Transverse colon (tissue), 4 donors: ENCODE data around the gene PAX5. TPM values are rescaled to one million over a fixed set of nuclear protein-coding genes. Genes with fewer than 3 reads are reported as not detected.

Experiments used
- DNase-seq: peaks from one replicate; pipeline ENCODE4 v3.0.0-alpha.2; 2019
- H3K27ac ChIP-seq, 4 donors: fragments of 200-600 bp; sonication (generic); 2 replicates each; pipeline ENCODE4 v1.5.1; 2016 to 2018; ENCODE audit warnings: inconsistent platforms in 4 of 4
- H3K27me3 ChIP-seq: fragments of 200-600 bp; sonication (generic); 2 replicates; pipeline ENCODE4 v1.5.1; 2017; ENCODE audit warnings: inconsistent platforms
- H3K36me3 ChIP-seq, 4 donors: fragments of 200-600 bp; sonication (generic); 2 replicates each; pipeline ENCODE4 v1.5.1; 2017 to 2019; ENCODE audit warnings: inconsistent platforms in 4 of 4
- H3K4me1 ChIP-seq, 4 donors: fragments of 200-600 bp; sonication (generic); 2 replicates each; pipeline ENCODE4 v1.5.1; 2017 to 2020; ENCODE audit warnings: inconsistent platforms in 4 of 4
- H3K4me3 ChIP-seq, 4 donors: fragments of 200-600 bp; sonication (generic); 1 replicate in 1 of 4; 2 replicates in 3 of 4; pipeline versions ENCODE4 v1.5.1 to v1.6.1; 2017 to 2019; ENCODE audit warnings: inconsistent platforms in 4 of 4
- H3K9me3 ChIP-seq, 2 donors: fragments of 200-600 bp; sonication (generic); 2 replicates each; pipeline ENCODE4 v1.5.1; 2017 to 2019; ENCODE audit warnings: inconsistent platforms in 2 of 2
- CTCF ChIP-seq, 5 experiments: fragments of 200-600 bp in 3 of 5; fragments of 450-650 bp in 2 of 5; sonication (generic) in 3 of 5; IDR thresholded peaks; 1 replicate in 2 of 5; 2 replicates in 3 of 5; pipeline ENCODE4 v1.5.1; 2016 to 2017; ENCODE audit warnings: antibody characterized with exemption in 5 of 5, inconsistent platforms in 3 of 5, mild to moderate bottlenecking in 2 of 5, moderate library complexity in 1 of 5
- EP300 ChIP-seq: sonication (generic); formaldehyde crosslinking; IDR thresholded peaks from one replicate; pipeline ENCODE4 v1.6.1; 2017; ENCODE audit warnings: antibody characterized with exemption, low read depth
- POLR2A ChIP-seq: fragments of 450-650 bp; IDR thresholded peaks from one replicate; pipeline ENCODE4 v1.6.1; 2016; ENCODE audit warnings: antibody characterized with exemption, mild to moderate bottlenecking, moderate library complexity
- POLR2AphosphoS5 ChIP-seq, 3 donors: sonication (generic); formaldehyde crosslinking; IDR thresholded peaks; one replicate each; pipeline ENCODE4 v1.6.1; 2016; ENCODE audit warnings: antibody characterized with exemption in 3 of 3
- WGBS, 2 donors: methylation state at CpG; one replicate each; pipeline ENCODE4 v1.1.5; 2018; ENCODE audit warnings: low coverage in 1 of 2; 5-methylcytosine and 5-hydroxymethylcytosine counted together
- in situ Hi-C, 4 donors: fragments of 200-750 bp; cut with MboI; loops; one replicate each; pipeline versions ENCODE4 v1.15.0 to v1.15.1; 2017; ENCODE audit warnings: low sequenced_read_pairs in 3 of 4, low pct_ligation_motif_present in 1 of 4, low pct_unique_long_range_greater_than_20kb in 1 of 4
- intact Hi-C: fragments of 100-400 bp; cut with DNase I; formaldehyde crosslinking; loops from one replicate; pipeline ENCODE4 v1.15.1; 2023; ENCODE audit warnings: low total_unique reads
- total RNA-seq, 4 donors: library from RNA; depleted of rRNA; stranded (reverse); fragments of >200 nt; gene quantifications; one replicate each; pipeline ENCODE4 v1.1.0, GENCODE V29; 2016

PAX5 gene
- total RNA-seq, 4 donors from 2014 or later, result 2.4 to 3.7 TPM; not detected in 2

DNA sequence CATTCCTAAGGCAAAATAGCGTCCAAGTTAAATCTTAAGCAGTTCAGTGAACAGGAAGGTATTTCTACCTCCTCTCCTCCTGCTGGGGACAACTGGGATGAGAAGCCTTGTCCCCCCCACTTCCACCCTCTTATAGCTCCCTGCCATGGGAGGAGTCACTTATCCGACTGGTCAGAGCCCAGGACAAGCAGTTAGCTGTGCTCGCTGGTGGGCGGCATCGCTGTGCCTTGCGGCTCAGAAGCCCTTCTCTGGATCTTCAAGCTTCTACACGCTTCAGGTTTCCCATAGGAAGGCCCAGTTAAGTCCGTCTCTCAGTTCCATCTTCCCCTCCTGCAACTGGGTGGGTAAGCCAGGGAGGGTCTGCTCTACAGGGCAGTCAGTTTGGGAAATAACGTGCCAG, 77.2 kb downstream of the PAX5 start:
- in situ Hi-C loops, result no loop called here
- 73 to 76% methylated on average over 9 of the region's 9 CpGs for whole genome bisulfite sequencing, 2 donors

GRCh38 chr9:36950389-36950788, 83.7 kb downstream of the PAX5 start:
- WGBS, 2 donors, result 78% methylated on average over 4 of the region's 4 CpGs; no CpG with 5 or more reads in 1 of the 2 donors
- in situ Hi-C loops, result no loop called here
- H3K36me3 ChIP-seq, result no peaks in the 10 kb centered on the region
- TF ChIP-seq POLR2AphosphoS5 (IDR thresholded peaks at IDR 0.05) (no peak), EP300 (no peak), CTCF (IDR thresholded peaks at IDR 0.05) (no peak), POLR2A (no peak)
- H3K4me3 ChIP-seq, result no peak overlapping the region
- intact Hi-C loops, result no loop called here
- peaks cover 45% of the 10 kb centered on the region for H3K27me3 ChIP-seq
- DNase-seq, result no peak
- H3K9me3 ChIP-seq, result no peaks in the 10 kb centered on the region
- H3K27ac ChIP-seq, result no peak overlapping the region
- H3K4me1 ChIP-seq, result no peaks in the 10 kb centered on the region

More for the DNA sequence above, 77.2 kb downstream of the PAX5 start:
- no peak for TF ChIP-seq CTCF (IDR thresholded peaks at IDR 0.05)
- no peak for TF ChIP-seq POLR2A
- TF ChIP-seq EP300, result no peak
- TF ChIP-seq POLR2AphosphoS5 (IDR thresholded peaks at IDR 0.05), result no peak
- DNase-seq, result no peak
- H3K4me1 ChIP-seq, result peaks cover 0 to 7% (median 3%) of the 10 kb centered on the region in 4 donors
- no peak overlapping the region for H3K27ac ChIP-seq
- H3K27me3 ChIP-seq, result peaks cover 60% of the 10 kb centered on the region
- no peak overlapping the region for H3K4me3 ChIP-seq
- H3K9me3 ChIP-seq, result no peaks in the 10 kb centered on the region
- H3K36me3 ChIP-seq, result no peaks in the 10 kb centered on the region
- intact Hi-C loops, result no loop called here

DNA sequence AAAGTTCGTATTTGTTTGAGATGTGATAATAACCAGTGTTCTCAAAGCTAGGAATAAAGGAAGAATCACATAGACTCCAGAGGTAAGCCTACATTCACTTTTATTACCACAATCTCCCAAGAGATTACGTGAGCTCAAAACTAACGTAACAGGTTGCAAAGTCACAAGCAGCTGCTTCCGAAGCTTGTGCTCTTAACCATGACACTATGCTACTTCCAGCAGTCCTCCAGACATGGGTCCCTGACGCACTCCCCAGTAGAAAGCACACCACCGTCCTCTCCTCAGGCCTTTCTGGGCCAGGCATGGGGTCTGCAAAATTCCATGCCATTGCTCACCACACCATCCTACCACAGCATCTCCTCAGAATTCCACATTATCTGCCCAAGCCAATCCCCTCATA, 84.6 kb downstream of the PAX5 start:
- in situ Hi-C loops, result no loop called here
- Histone ChIP-seq H3K4me1 (no peaks in the 10 kb centered on the region), H3K9me3 (no peaks in the 10 kb centered on the region), H3K4me3 (no peak overlapping the region), H3K27me3 (peaks cover 36% of the 10 kb centered on the region), H3K36me3 (no peaks in the 10 kb centered on the region), H3K27ac (no peak overlapping the region)
- WGBS, 2 donors, result 54 to 74% methylated on average over 2 to 6 of the region's 6 CpGs
- intact Hi-C loops, result no loop called here
- TF ChIP-seq POLR2AphosphoS5 (IDR thresholded peaks at IDR 0.05) (no peak), POLR2A (no peak), EP300 (no peak), CTCF (IDR thresholded peaks at IDR 0.05) (no peak)
- DNase-seq, result no peak

- no peak for TF ChIP-seq EP300
- no peak for TF ChIP-seq CTCF (IDR thresholded peaks at IDR 0.05)
- no peak for TF ChIP-seq POLR2AphosphoS5 (IDR thresholded peaks at IDR 0.05)
- TF ChIP-seq POLR2A, result no peak
- intact Hi-C loops (no loop called here), in situ Hi-C loops (no loop called here)
Observed at GRCh38 chr9:36948051-36948450, 86.0 kb downstream of the PAX5 start.

More at GRCh38 chr9:36948051-36948450, 86.0 kb downstream of the PAX5 start:
- Histone ChIP-seq H3K4me3 (no peak overlapping the region), H3K36me3 (no peaks in the 10 kb centered on the region), H3K9me3 (no peaks in the 10 kb centered on the region), H3K4me1 (no peaks in the 10 kb centered on the region), H3K27ac (no peak overlapping the region), H3K27me3 (peaks cover 23% of the 10 kb centered on the region)
- no peak for DNase-seq
- WGBS, 2 donors, result 73 to 85% methylated on average over 4 to 13 of the region's 13 CpGs
